Endodermal cell (in vitro differentiated cells): ENCODE measurements around the gene MADCAM1. TPM values are rescaled to one million over a fixed set of nuclear protein-coding genes. Genes with fewer than 3 reads are reported as not detected.

ENCODE experiments used
- DNase-seq: peaks from one replicate; pipeline ENCODE4 v3.0.0-alpha.2; 2017
- H3K27ac ChIP-seq: 2 replicates; pipeline ENCODE4 v1.5.1; 2013; ENCODE audit warnings: mild to moderate bottlenecking, low read depth, low read length, moderate library complexity
- H3K27me3 ChIP-seq: 2 replicates; pipeline ENCODE4 v1.6.1; 2013; ENCODE audit warnings: mild to moderate bottlenecking, low read length, moderate library complexity; ENCODE audit not compliant: insufficient read depth, control insufficient read depth, poor library complexity, severe bottlenecking
- H3K36me3 ChIP-seq: 2 replicates; pipeline ENCODE4 v1.7.0; 2013; ENCODE audit warnings: mild to moderate bottlenecking, low read length, moderate library complexity; ENCODE audit not compliant: control insufficient read depth, insufficient read depth
- H3K4me1 ChIP-seq: one replicate; pipeline ENCODE4 v1.7.0; 2013; ENCODE audit warnings: low read length; ENCODE audit not compliant: control insufficient read depth, insufficient read depth
- H3K4me3 ChIP-seq: 2 replicates; pipeline ENCODE4 v1.5.1; 2013; ENCODE audit warnings: mild to moderate bottlenecking, low read length, moderate library complexity
- H3K9ac ChIP-seq: 2 replicates; pipeline ENCODE4 v1.6.1; 2013; ENCODE audit warnings: mild to moderate bottlenecking, low read length, moderate library complexity; ENCODE audit not compliant: poor library complexity, severe bottlenecking; ENCODE audit errors: extremely low read depth
- H3K9me3 ChIP-seq: 2 replicates; pipeline ENCODE4 v1.6.1; 2013; ENCODE audit warnings: mild to moderate bottlenecking, low read length, moderate library complexity; ENCODE audit not compliant: control insufficient read depth
- H3K27ac Mint-ChIP-seq: 2 replicates; pipeline ENCODE4 v1.8.0; 2020; ENCODE audit warnings: mixed read lengths
- H3K27me3 Mint-ChIP-seq: 2 replicates; pipeline ENCODE4 v1.8.0; 2021; ENCODE audit warnings: mild to moderate bottlenecking, mixed read lengths; ENCODE audit not compliant: insufficient read depth
- H3K36me3 Mint-ChIP-seq: 2 replicates; pipeline ENCODE4 v1.8.0; 2020; ENCODE audit warnings: low read depth, mixed read lengths
- H3K4me1 Mint-ChIP-seq: 2 replicates; pipeline ENCODE4 v1.8.0; 2020; ENCODE audit warnings: mixed read lengths
- H3K4me3 Mint-ChIP-seq: 2 replicates; pipeline ENCODE4 v1.8.0; 2020; ENCODE audit warnings: mild to moderate bottlenecking, moderate library complexity, mixed read lengths
- H3K9me3 Mint-ChIP-seq: 2 replicates; pipeline ENCODE4 v1.8.0; 2020; ENCODE audit warnings: mild to moderate bottlenecking, mixed read lengths
- CTCF ChIP-seq: fragments of 200-600 bp; sonication (generic); conservative IDR thresholded peaks from 2 replicates; pipeline ENCODE4 v1.5.0; 2021; ENCODE audit warnings: antibody characterized with exemption, mild to moderate bottlenecking
- WGBS, 2 experiments: methylation state at CpG; one replicate each; pipeline versions ENCODE4 v1.1.5 to v1.1.7; 2013; ENCODE audit warnings: missing lambda C conversion rate in 2 of 2, mixed read lengths in 1 of 2; ENCODE audit not compliant: insufficient coverage in 1 of 2, insufficient read length in 1 of 2; 5-methylcytosine and 5-hydroxymethylcytosine counted together
- total RNA-seq, 2 donors: library from RNA; stranded (reverse); fragmentation: NEBNext Ultra II Directional in 1 of 2; extraction: Animal tissue kit (Norgen Biotek cat#: 25700) in 1 of 2; gene quantifications; 2 replicates in 1 of 2; 3 replicates in 1 of 2; pipeline ENCODE4 v1.2.1, GENCODE V29; 2021

The MADCAM1 gene
- total RNA-seq, 2 donors from 2014 or later: 0.46 to 1.5 TPM

GRCh38 chr19:514166-514663 lies 17.9 kb downstream of the MADCAM1 start:
- no peaks in the 10 kb centered on the region for H3K9me3 ChIP-seq
- Mint-ChIP-seq H3K27ac (no peak overlapping the region), H3K4me3 (no peak overlapping the region), H3K27me3 (peaks cover 21% of the 10 kb centered on the region), H3K4me1 (peaks cover 11% of the 10 kb centered on the region), H3K9me3 (no peaks in the 10 kb centered on the region), H3K36me3 (peaks cover 15% of the 10 kb centered on the region)
- no peak overlapping the region for H3K9ac ChIP-seq
- H3K4me1 ChIP-seq: peaks cover 6% of the 10 kb centered on the region
- H3K27ac ChIP-seq: no peak overlapping the region
- WGBS, 2 experiments: 94 to 98% methylated on average over 9 of the region's 9 CpGs
- DNase-seq: no peak
- no peak for TF ChIP-seq CTCF
- no peak overlapping the region for H3K4me3 ChIP-seq
- no peaks in the 10 kb centered on the region for H3K27me3 ChIP-seq
- H3K36me3 ChIP-seq: peaks cover 5% of the 10 kb centered on the region

DNA sequence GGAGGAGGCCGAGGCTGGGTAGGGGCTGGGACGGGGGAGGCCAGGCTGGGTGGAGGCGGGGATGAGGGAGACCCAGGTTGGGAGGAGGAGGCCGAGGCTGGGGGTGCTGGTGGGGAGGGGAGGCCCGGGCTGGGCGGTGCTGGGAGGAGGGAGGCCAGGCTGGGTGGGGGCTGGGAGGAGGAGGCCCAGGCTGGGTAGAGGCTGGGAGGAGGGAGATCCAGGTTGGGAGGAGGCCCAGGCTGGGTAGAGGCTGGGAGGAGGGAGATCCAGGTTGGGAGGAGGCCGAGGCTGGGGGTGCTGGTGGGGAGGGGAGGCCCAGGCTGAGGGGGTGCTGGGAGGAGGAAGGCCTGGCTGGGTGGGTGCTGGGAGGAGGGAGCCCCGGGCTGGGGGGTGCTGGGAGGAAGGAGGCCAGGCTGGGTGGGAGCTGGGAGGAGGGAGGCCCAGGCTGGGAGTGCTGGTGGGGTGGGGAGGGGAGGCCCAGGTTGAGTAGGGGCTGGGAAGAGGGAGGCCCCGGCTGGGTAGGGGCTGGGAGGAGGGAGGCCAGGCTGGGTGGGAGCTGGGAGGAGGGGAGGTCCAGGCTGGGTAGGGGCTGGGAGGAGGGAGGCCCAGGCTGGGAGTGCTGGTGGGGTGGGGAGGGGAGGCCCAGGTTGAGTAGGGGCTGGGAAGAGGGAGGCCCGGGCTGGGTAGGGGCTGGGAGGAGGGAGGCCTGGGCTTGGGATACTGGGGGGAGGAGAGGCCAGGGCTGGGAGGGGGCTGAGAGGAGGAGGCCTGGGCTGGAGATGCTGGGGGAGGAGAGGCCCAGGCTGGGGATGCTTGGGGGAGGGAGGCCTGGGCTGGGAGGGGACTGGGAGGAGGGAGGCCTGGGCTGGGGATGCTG lies 21.7 kb downstream of the MADCAM1 start:
- H3K27me3 ChIP-seq: no peaks in the 10 kb centered on the region
- no peaks in the 10 kb centered on the region for H3K36me3 ChIP-seq
- no peak overlapping the region for H3K4me3 Mint-ChIP-seq
- no peak for TF ChIP-seq CTCF
- no peak overlapping the region for H3K27ac ChIP-seq
- H3K4me3 ChIP-seq: no peak overlapping the region
- H3K27me3 Mint-ChIP-seq: peaks cover 44% of the 10 kb centered on the region
- peaks cover 9% of the 10 kb centered on the region for H3K36me3 Mint-ChIP-seq
- no peak overlapping the region for H3K27ac Mint-ChIP-seq
- no peaks in the 10 kb centered on the region for H3K9me3 ChIP-seq
- 80 to 85% methylated on average over 4 to 10 of the region's 10 CpGs for WGBS, 2 experiments
- no peak for DNase-seq
- no peaks in the 10 kb centered on the region for H3K4me1 ChIP-seq
- H3K9me3 Mint-ChIP-seq: no peaks in the 10 kb centered on the region
- H3K4me1 Mint-ChIP-seq: no peaks in the 10 kb centered on the region
- H3K9ac ChIP-seq: no peak overlapping the region

DNA sequence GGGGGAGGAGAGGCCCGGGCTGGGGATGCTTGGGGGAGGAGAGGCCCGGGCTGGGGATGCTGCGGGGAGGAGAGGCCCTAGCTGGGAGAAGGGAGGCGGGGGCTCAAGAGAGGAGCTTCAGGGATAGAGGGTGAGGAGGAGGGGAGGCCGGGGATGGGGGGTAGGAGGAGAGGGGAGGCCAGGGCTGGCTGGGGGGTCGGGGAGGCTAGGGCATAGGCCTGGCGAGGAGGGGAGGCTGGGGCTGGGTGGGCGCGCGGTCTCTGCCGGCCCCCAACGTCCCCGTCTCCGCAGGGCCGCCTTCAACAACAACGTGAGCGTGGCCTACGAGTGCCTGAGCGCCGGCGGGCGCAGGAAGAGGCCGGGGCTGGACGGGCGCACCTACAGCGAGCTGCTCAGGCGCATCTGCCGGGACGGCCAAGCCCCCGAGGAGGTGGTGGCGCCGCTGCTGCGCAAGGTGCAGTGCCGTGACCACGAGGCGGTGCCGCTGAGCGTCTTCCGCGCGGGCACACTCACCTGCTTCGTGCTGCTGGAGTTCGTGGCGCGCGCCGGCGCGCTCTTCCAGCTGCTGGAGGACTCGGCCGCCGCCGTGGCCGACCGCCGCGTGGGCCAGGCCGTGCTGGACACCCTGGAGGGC lies 22.4 kb downstream of the MADCAM1 start:
- no peaks in the 10 kb centered on the region for H3K4me1 Mint-ChIP-seq
- 65 to 76% methylated on average over 35 to 57 of the region's 58 CpGs for WGBS, 2 experiments

More for the DNA sequence above, 22.4 kb downstream of the MADCAM1 start:
- H3K4me3 ChIP-seq: no peak overlapping the region
- DNase-seq: peak; percentile 91
- no peaks in the 10 kb centered on the region for H3K9me3 ChIP-seq
- no peak overlapping the region for H3K9ac ChIP-seq
- no peaks in the 10 kb centered on the region for H3K27me3 ChIP-seq
- peak; percentile 55 for TF ChIP-seq CTCF
- Mint-ChIP-seq H3K9me3 (no peaks in the 10 kb centered on the region), H3K36me3 (peaks cover 9% of the 10 kb centered on the region), H3K4me3 (no peak overlapping the region), H3K27ac (no peak overlapping the region), H3K27me3 (peaks cover 39% of the 10 kb centered on the region)
- H3K4me1 ChIP-seq: no peaks in the 10 kb centered on the region
- no peaks in the 10 kb centered on the region for H3K36me3 ChIP-seq
- H3K27ac ChIP-seq: peak overlapping the region; percentile 49
